ENCODE data around the gene DEUP1. TPM values are rescaled to one million over a fixed set of nuclear protein-coding genes. Genes with fewer than 3 reads are reported as not detected.

Gene DEUP1
- total RNA-seq, 4 donors from 2014 or later, result 0.78 to 1.1 TPM; not detected in 2

DNA sequence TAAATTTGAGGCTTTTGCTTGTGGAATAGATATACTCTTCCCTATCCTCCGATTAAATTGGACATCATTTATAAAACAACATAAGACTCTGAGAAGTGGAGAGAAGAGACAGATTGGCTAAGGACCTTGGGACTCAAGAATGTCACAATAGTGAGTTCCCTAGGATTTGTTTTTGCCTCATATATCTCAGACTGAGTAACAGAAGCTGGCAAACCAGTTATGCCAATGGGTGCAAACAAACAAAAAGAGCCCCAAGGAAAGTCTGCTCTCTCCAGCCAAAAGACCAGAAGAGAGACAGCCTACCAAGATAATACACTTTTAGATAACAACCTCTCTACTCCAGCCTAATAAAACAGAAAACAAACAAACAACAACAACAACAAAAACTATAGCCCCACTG, 28.9 kb downstream of the DEUP1 start:
- 87 to 90% methylated on average over 1 of the region's 1 CpG for WGBS, 2 donors
- Histone ChIP-seq H3K9me3 (no peaks in the 10 kb centered on the region), H3K4me3 (replicated peaks in 1 of 3) (no peak overlapping the region), H3K36me3 (no peaks in the 10 kb centered on the region), H3K27ac (no peak overlapping the region), H3K27me3 (no peaks in the 10 kb centered on the region), H3K4me1 (no peaks in the 10 kb centered on the region)
- TF ChIP-seq, protein P1, sequence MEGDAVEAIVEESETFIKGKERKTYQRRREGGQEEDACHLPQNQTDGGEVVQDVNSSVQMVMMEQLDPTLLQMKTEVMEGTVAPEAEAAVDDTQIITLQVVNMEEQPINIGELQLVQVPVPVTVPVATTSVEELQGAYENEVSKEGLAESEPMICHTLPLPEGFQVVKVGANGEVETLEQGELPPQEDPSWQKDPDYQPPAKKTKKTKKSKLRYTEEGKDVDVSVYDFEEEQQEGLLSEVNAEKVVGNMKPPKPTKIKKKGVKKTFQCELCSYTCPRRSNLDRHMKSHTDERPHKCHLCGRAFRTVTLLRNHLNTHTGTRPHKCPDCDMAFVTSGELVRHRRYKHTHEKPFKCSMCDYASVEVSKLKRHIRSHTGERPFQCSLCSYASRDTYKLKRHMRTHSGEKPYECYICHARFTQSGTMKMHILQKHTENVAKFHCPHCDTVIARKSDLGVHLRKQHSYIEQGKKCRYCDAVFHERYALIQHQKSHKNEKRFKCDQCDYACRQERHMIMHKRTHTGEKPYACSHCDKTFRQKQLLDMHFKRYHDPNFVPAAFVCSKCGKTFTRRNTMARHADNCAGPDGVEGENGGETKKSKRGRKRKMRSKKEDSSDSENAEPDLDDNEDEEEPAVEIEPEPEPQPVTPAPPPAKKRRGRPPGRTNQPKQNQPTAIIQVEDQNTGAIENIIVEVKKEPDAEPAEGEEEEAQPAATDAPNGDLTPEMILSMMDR (IDR thresholded peaks at IDR 0.05), result no peak
- TF ChIP-seq POLR2A (IDR thresholded peaks at IDR 0.05), result no peak
- intact Hi-C loops (cut with DNase I), result no loop called here
- no peak for DNase-seq

DNA sequence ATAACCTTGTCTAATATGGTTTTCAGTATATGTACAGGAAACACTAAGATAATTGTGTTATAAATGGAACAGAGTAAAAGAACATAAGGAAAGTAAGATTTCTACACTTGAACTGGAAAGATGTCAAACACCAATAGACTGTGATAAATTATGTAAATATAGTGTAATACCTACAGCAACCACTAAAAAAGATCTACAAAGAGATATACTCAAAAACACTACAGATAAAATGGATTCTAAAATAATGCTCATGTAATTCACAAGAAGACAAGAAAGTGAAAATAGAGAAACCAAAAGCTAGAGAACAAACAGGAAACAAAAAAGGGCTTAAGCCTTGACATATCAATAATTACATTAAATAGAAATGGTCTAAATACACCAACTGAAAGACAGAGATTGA, 30.9 kb downstream of the DEUP1 start:
- TF ChIP-seq POLR2A (IDR thresholded peaks at IDR 0.05), result no peak
- TF ChIP-seq, protein P1 (IDR thresholded peaks at IDR 0.05), result no peak
- Histone ChIP-seq H3K27me3 (no peaks in the 10 kb centered on the region), H3K36me3 (no peaks in the 10 kb centered on the region), H3K4me1 (no peaks in the 10 kb centered on the region), H3K4me3 (replicated peaks in 1 of 3) (no peak overlapping the region), H3K27ac (no peak overlapping the region), H3K9me3 (no peaks in the 10 kb centered on the region)
- intact Hi-C loops (cut with DNase I), result no loop called here
- no peak for DNase-seq

DNA sequence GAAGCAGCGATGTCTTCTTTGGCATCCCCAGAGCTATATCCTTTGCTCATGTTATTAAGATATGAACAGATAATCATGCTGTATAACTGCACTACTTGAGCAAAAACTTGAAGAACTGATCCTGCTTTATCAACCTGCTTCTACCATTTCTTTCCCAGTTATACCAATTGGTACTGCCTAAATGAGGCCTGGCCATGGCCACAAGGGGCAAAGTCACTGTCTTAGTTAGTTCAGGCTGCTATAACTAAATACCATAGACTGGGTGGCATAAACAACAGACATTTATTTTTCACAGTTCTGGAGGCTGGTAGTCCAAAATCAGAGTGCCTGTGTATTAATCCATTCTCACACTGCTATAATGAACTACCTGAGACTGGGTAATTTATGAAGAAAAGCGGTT, 37.5 kb downstream of the DEUP1 start:
- Histone ChIP-seq H3K36me3 (no peaks in the 10 kb centered on the region), H3K27me3 (no peaks in the 10 kb centered on the region), H3K27ac (no peak overlapping the region), H3K4me3 (replicated peaks in 1 of 3) (no peak overlapping the region), H3K4me1 (no peaks in the 10 kb centered on the region), H3K9me3 (no peaks in the 10 kb centered on the region)
- intact Hi-C loops (cut with DNase I), result no loop called here
- TF ChIP-seq, protein P1 (IDR thresholded peaks at IDR 0.05), result no peak
- no peak for TF ChIP-seq POLR2A (IDR thresholded peaks at IDR 0.05)
- DNase-seq, result no peak
- WGBS, 2 donors, result 88 to 92% methylated on average over 2 of the region's 2 CpGs

DNA sequence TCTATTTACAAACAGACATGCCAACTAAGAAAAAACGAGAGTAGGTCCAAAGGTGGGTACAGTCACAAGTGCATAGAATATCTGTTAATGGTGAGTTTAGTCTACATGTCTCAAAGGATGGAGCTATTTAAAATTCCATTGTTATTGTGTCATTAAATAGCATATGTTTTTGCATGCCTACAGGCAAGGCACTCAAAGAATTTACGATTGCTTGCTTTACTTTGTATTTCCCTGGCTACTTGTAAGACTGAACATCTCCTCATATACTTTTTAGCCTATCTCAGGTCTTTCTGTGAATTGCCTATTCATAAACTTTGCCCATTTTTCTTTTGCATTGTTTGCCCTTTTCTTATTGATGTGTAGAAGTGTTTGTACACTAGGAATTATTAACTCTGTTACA, 39.7 kb downstream of the DEUP1 start:
- DNase-seq, result no peak
- intact Hi-C loops (cut with DNase I), result no loop called here
- no peak overlapping the region for H3K27ac ChIP-seq
- no peaks in the 10 kb centered on the region for H3K27me3 ChIP-seq
- H3K9me3 ChIP-seq, result no peaks in the 10 kb centered on the region
- WGBS, 2 donors, result 80 to 87% methylated on average over 2 of the region's 2 CpGs
- no peaks in the 10 kb centered on the region for H3K4me1 ChIP-seq
- H3K36me3 ChIP-seq, result no peaks in the 10 kb centered on the region
- TF ChIP-seq POLR2A (IDR thresholded peaks at IDR 0.05), result no peak
- TF ChIP-seq, protein P1 (IDR thresholded peaks at IDR 0.05), result no peak
- no peak overlapping the region for H3K4me3 ChIP-seq (replicated peaks in 1 of 3)

DNA sequence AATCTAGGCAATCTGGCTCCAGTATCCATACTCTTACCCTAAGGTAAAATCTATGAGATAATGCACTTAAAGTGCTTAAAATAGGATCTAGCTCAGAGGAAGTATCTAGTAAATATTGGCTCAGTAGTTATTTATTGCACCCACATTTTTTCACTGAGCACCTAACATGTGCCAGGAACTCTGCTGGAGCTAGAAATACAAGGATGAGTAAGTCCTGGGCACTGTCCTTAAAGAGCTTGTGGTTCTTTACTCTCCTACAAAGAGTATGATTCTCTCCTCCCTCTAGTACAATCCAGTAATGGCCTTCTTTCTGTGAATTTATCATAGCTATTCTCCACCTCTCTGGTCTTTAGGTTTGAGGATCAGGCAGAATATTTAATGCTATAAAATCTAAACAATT, 59.2 kb downstream of the DEUP1 start:
- intact Hi-C loops (cut with DNase I), result no loop called here
- Histone ChIP-seq H3K4me3 (replicated peaks in 1 of 3) (no peak overlapping the region), H3K27ac (no peak overlapping the region), H3K4me1 (peaks cover 0 to 3% of the 10 kb centered on the region in 2 donors), H3K9me3 (no peaks in the 10 kb centered on the region), H3K36me3 (no peaks in the 10 kb centered on the region), H3K27me3 (no peaks in the 10 kb centered on the region)
- DNase-seq, result no peak
- TF ChIP-seq, protein P1 (IDR thresholded peaks at IDR 0.05), result no peak
- TF ChIP-seq POLR2A (IDR thresholded peaks at IDR 0.05), result no peak
